Parathyroid adenoma (tissue), 2 donors: Measurements from ENCODE around the gene ZNF362.

Experiments
- H2AFZ ChIP-seq: fragments of 300-600 bp; sonication (generic); one replicate; pipeline ENCODE4 v1.7.0; 2017; ENCODE audit warnings: antibody characterized with exemption, mild to moderate bottlenecking
- H3K27ac ChIP-seq: fragments of 300-600 bp; sonication (generic); one replicate; pipeline ENCODE4 v1.7.0; 2017
- H3K27me3 ChIP-seq: fragments of 300-600 bp; sonication (generic); one replicate; pipeline ENCODE4 v1.7.0; 2017; ENCODE audit warnings: low read length; ENCODE audit not compliant: control insufficient read depth, insufficient read depth
- H3K36me3 ChIP-seq: fragments of 300-600 bp; sonication (generic); one replicate; pipeline ENCODE4 v1.7.0; 2017; ENCODE audit warnings: low read length; ENCODE audit not compliant: control insufficient read depth, insufficient read depth
- H3K4me1 ChIP-seq: fragments of 300-600 bp; sonication (generic); one replicate; pipeline ENCODE4 v1.7.0; 2017; ENCODE audit warnings: control low read depth
- H3K4me2 ChIP-seq: fragments of 300-600 bp; sonication (generic); one replicate; pipeline ENCODE4 v1.7.0; 2017; ENCODE audit warnings: low read length
- H3K4me3 ChIP-seq: fragments of 300-600 bp; sonication (generic); one replicate; pipeline ENCODE4 v1.7.0; 2017; ENCODE audit warnings: low read depth, low read length
- H3K79me2 ChIP-seq: fragments of 300-600 bp; sonication (generic); one replicate; pipeline ENCODE4 v1.7.0; 2017; ENCODE audit warnings: control low read depth
- H3K9ac ChIP-seq: fragments of 300-600 bp; sonication (generic); one replicate; pipeline ENCODE4 v1.7.0; 2017; ENCODE audit warnings: mild to moderate bottlenecking
- H3K9me3 ChIP-seq: fragments of 300-600 bp; sonication (generic); one replicate; pipeline ENCODE4 v1.7.0; 2017; ENCODE audit warnings: low read length; ENCODE audit not compliant: control insufficient read depth
- CTCF ChIP-seq: fragments of 300-600 bp; sonication (generic); IDR thresholded peaks from one replicate; pipeline ENCODE4 v1.7.0; 2017; ENCODE audit warnings: antibody characterized with exemption, mild to moderate bottlenecking
- donor health status: primary hyperparathyroidism.

Gene ZNF362

GRCh38 chr1:33256471-33257206 lies at the start of gene ZNF362:
Gene ZNF362, plus strand, starts transcription at chr1:33256492. Its CDS starts 14,083 bp downstream, at chr1:33270575.
- H3K79me2 ChIP-seq, result peaks cover 19% of the 10 kb centered on the region
- peaks cover 9% of the 10 kb centered on the region for H3K4me1 ChIP-seq

GRCh38 chr1:33211972-33212371 lies 44.3 kb upstream of the ZNF362 start:
- no peak for TF ChIP-seq CTCF
- H3K9me3 ChIP-seq, result no peaks in the 10 kb centered on the region
- H3K4me1 ChIP-seq, result no peaks in the 10 kb centered on the region
- no peaks in the 10 kb centered on the region for H3K36me3 ChIP-seq
- no peak overlapping the region for H2AFZ ChIP-seq
- no peaks in the 10 kb centered on the region for H3K79me2 ChIP-seq
- no peaks in the 10 kb centered on the region for H3K27me3 ChIP-seq
- no peak overlapping the region for H3K4me3 ChIP-seq
- H3K9ac ChIP-seq, result no peak overlapping the region
- H3K27ac ChIP-seq, result no peak overlapping the region
- H3K4me2 ChIP-seq, result no peak overlapping the region

More at GRCh38 chr1:33256471-33257206, at the start of gene ZNF362:
- Histone ChIP-seq H3K36me3 (no peaks in the 10 kb centered on the region), H3K9me3 (no peaks in the 10 kb centered on the region), H3K4me2 (peak within 1 kb of the TSS; percentile 95), H3K9ac (no peak within 1 kb of the TSS), H2AFZ (peak within 1 kb of the TSS; percentile 78), H3K27ac (peak within 1 kb of the TSS; percentile 89), H3K4me3 (peak within 1 kb of the TSS; percentile 89), H3K27me3 (no peaks in the 10 kb centered on the region)
- TF ChIP-seq CTCF, result no peak

GRCh38 chr1:33219886-33220661 lies 36.2 kb upstream of the ZNF362 start:
- H3K4me2 ChIP-seq, result no peak overlapping the region
- H3K27me3 ChIP-seq, result no peaks in the 10 kb centered on the region
- no peaks in the 10 kb centered on the region for H3K36me3 ChIP-seq
- no peaks in the 10 kb centered on the region for H3K79me2 ChIP-seq
- H3K4me3 ChIP-seq, result no peak overlapping the region
- H3K9me3 ChIP-seq, result no peaks in the 10 kb centered on the region
- no peak for TF ChIP-seq CTCF
- no peaks in the 10 kb centered on the region for H3K4me1 ChIP-seq
- H3K27ac ChIP-seq, result no peak overlapping the region
- no peak overlapping the region for H2AFZ ChIP-seq
- H3K9ac ChIP-seq, result no peak overlapping the region

- Histone ChIP-seq H3K79me2 (no peaks in the 10 kb centered on the region), H3K4me2 (no peak overlapping the region), H3K4me1 (no peaks in the 10 kb centered on the region), H3K9ac (no peak overlapping the region), H3K27me3 (no peaks in the 10 kb centered on the region), H3K36me3 (no peaks in the 10 kb centered on the region), H2AFZ (no peak overlapping the region), H3K9me3 (no peaks in the 10 kb centered on the region), H3K27ac (no peak overlapping the region), H3K4me3 (no peak overlapping the region)
- TF ChIP-seq CTCF, result no peak
Observed at GRCh38 chr1:33220676-33221384, 35.5 kb upstream of the ZNF362 start.
